Stimulated activated memory B cell treated with anti-CD40 and anti-IgM and Interleukin-4, amounts not matched to agents 10 μg/mL and 1 μg/mL and 100 μg/mL, for 72 hours (primary cell): ENCODE results near the gene NFX1.
A peak's percentile ranks its signal among the peaks of the same experiment; 100 is the strongest.
"Not testable (repeated sequence)": the region's sequence is repeated elsewhere in the genome, so short reads cannot be mapped to it uniquely, and the experiment has no call there.

Source experiments
- ATAC-seq: fragments of 150-1000 bp; cut with Tn5 transposase; 2 replicates; pipeline ENCODE4 v1.10.0; 2021
- H3K27ac Mint-ChIP-seq: one replicate; pipeline ENCODE4 v1.8.0; 2022; ENCODE audit warnings: mild to moderate bottlenecking, mixed read lengths
- H3K27me3 Mint-ChIP-seq: one replicate; pipeline ENCODE4 v1.8.0; 2022; ENCODE audit warnings: mixed read lengths
- H3K36me3 Mint-ChIP-seq: one replicate; pipeline ENCODE4 v1.8.0; 2022; ENCODE audit warnings: mixed read lengths
- H3K4me1 Mint-ChIP-seq: one replicate; pipeline ENCODE4 v1.8.0; 2022; ENCODE audit warnings: mixed read lengths
- H3K4me3 Mint-ChIP-seq: one replicate; pipeline ENCODE4 v1.8.0; 2022; ENCODE audit warnings: mild to moderate bottlenecking, moderate library complexity, mixed read lengths
- H3K9me3 Mint-ChIP-seq: one replicate; pipeline ENCODE4 v1.8.0; 2022; ENCODE audit warnings: mixed read lengths

The NFX1 gene

DNA sequence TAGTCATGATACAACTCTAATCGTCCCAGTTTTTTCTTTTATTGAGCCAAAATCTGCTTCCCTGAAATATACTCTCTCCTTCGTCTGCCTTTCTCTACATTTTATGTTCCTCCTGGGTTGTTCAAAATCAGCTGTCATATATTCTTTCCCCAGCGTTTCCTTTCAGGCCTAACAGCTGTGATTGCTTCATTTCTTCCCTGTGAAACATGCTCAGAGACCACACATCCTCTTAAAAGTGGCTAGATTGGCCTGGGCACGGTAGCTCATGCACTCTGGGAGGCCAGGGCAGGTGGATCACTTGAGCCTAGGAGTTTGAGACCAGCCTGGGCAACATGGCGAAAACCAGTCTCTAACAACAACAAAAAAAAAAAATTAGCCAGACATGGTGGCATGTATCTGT is 25.1 kb downstream of the NFX1 start:
- no peak overlapping the region for H3K4me3 Mint-ChIP-seq
- H3K9me3 Mint-ChIP-seq, result no peaks in the 10 kb centered on the region
- ATAC-seq, result no peak
- H3K27me3 Mint-ChIP-seq, result no peaks in the 10 kb centered on the region
- H3K4me1 Mint-ChIP-seq, result peaks cover under 1% of the 10 kb centered on the region
- peaks cover 68% of the 10 kb centered on the region for H3K36me3 Mint-ChIP-seq
- H3K27ac Mint-ChIP-seq, result no peak overlapping the region

DNA sequence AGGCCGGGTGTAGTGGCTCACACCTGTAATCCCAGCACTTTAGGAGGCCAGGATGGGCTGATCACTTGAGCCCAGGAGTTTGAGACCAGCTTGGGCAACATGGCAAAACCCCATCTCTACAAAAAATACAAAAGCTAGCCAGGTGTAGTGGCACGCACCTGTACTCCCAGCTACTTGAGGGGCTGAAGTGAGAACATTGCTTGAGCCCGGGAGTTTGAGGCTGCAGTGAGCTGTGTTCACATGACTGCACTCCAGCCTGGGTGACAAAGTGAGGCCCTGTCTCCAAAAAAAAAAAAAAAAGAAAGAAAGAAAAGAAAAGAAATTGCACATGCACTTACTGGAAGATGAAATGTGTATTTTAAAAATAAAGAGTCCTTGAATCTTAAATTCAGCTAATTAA is 26.8 kb downstream of the NFX1 start:
- not testable (repeated sequence) for H3K27ac Mint-ChIP-seq, H3K9me3 Mint-ChIP-seq, ATAC-seq, H3K4me3 Mint-ChIP-seq, H3K27me3 Mint-ChIP-seq, H3K4me1 Mint-ChIP-seq
- peaks cover 69% of the 10 kb centered on the region for H3K36me3 Mint-ChIP-seq

DNA sequence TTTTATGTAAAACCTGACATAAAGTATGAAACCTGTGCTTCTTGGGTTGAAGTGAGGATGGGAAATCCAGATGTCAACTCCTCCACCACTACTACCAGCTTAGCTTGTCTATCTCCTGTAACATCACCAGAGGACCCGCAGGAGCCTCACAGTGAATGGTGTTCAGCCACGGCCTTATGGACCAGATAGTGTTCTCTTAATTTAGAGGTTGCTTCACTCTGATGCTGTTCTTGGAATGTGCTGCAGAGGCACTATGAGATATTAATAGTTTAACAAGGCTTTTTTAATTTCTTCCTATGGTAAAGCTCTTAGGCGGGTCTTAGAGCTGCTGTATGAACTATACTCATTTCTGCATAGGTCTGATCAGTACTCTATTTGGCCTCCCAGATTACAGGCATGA is 27.9 kb downstream of the NFX1 start:
- no peak for ATAC-seq
- Mint-ChIP-seq H3K36me3 (peaks cover 69% of the 10 kb centered on the region), H3K27me3 (no peaks in the 10 kb centered on the region), H3K9me3 (no peaks in the 10 kb centered on the region), H3K4me1 (peaks cover 7% of the 10 kb centered on the region), H3K27ac (no peak overlapping the region), H3K4me3 (no peak overlapping the region)

DNA sequence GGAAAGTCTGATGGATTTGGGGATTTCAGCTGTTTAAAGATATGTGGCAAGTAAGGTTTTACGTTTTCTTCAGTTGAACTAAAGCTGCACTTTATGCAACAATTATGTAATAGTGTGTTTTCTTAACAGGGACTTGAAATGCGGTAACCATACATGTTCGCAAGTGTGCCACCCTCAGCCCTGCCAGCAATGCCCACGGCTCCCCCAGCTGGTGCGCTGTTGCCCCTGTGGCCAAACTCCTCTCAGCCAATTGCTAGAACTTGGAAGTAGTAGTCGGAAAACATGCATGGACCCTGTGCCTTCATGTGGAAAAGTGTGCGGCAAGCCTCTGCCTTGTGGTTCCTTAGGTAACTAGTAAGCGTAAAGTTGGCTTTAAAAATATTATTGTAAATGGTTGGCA is 28.5 kb downstream of the NFX1 start:
- Mint-ChIP-seq H3K4me3 (no peak overlapping the region), H3K36me3 (peaks cover 69% of the 10 kb centered on the region), H3K27me3 (no peaks in the 10 kb centered on the region), H3K4me1 (peaks cover 7% of the 10 kb centered on the region), H3K27ac (no peak overlapping the region), H3K9me3 (no peaks in the 10 kb centered on the region)
- no peak for ATAC-seq

DNA sequence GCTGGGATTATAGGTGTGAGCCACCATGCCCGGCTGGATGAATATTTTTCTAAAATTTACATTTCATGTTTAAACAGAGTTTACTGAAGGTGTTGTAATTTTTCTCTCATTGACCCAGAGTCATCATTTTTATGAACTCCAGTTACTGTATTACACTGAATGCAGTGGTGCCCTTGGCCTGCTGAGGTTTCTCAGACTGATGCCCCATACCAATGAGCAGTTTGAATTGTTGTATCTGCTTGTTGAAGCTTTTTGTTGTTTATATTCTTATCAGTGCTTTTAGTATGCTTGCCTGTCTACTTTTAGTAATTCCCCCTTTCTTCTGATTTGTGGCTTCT is 29.9 kb downstream of the NFX1 start:
- peaks cover 73% of the 10 kb centered on the region for H3K36me3 Mint-ChIP-seq
- ATAC-seq, result no peak
- H3K27me3 Mint-ChIP-seq, result no peaks in the 10 kb centered on the region
- H3K4me3 Mint-ChIP-seq, result no peak overlapping the region
- no peaks in the 10 kb centered on the region for H3K9me3 Mint-ChIP-seq
- peak overlapping the region; percentile 46 for H3K27ac Mint-ChIP-seq
- H3K4me1 Mint-ChIP-seq, result peaks cover 7% of the 10 kb centered on the region

DNA sequence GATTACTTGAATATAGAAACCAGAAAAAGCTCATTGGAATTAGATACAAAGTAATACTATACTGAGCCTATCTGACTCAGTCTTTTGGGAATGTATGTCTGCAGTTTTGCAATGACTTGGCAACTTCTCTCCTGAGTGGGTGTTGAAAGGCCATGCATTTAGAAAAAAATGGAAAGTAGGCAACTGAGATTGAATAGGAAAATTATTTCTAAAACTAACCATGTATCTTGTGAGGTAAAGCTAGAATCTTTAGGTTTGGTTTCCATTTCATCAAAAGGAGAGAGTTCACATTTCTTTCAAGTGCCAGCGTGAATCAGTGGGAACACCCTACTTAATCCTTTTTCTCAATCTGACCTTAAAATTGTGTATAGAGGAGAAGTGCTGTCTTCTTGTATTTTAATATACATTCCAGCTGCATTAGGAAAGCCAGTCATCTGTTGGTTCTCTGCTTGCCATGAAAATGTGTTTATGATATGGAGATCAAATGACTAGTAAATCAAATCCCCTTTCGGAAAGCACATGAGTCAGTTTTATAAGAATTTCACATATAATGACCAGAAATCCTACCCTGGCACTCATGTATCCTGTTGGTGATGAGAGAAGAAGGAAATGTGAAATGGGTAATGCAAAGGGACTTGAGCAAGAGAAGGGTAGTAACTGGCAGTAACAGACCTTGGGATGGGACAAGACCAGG is 30.4 kb downstream of the NFX1 start:
- Mint-ChIP-seq H3K27me3 (no peaks in the 10 kb centered on the region), H3K9me3 (no peaks in the 10 kb centered on the region), H3K4me1 (peaks cover 7% of the 10 kb centered on the region), H3K36me3 (peaks cover 72% of the 10 kb centered on the region), H3K27ac (peak overlapping the region; percentile 46), H3K4me3 (no peak overlapping the region)
- ATAC-seq, result no peak

DNA sequence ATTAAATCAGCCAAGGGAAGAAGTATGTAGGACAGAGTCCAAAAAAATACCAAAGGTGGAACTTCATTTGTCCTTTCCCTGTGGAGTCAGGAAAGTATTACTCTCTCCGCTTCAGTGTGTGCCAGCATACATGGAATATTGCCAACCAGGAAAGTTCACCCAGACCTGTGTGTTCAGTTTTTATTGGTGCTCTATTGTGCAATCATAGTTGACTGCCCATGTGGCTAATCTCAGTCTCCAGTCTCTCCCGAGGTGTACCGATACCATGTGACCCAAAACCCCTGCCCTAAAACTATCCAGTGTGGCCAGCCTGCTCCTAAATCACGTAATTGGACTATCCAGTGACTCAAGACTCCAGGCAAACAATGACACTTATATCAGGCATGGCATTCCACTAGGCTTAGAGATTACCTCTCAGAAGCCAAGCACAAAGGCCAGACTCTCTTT is 38.8 kb downstream of the NFX1 start:
- no peak overlapping the region for H3K27ac Mint-ChIP-seq
- no peaks in the 10 kb centered on the region for H3K4me1 Mint-ChIP-seq

DNA sequence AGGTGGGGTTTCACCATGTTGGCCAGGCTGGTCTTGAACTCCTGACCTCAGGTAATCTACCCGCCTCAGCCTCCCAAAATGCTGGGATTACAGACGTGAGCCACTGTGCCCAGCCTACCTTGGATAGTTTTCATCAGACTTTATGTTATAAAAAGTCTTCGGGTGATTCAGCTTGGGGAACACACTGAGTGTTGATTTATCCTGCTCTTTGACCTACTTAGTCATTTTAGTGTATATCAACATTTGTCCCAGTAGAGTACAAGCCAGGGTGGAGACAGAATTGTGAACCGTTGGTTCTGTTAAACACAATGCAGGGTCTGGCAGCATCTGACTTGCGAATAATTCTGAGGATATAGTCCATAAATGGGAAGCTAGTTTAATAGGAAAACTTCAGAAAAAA is 39.7 kb downstream of the NFX1 start:
- H3K27me3 Mint-ChIP-seq, result no peaks in the 10 kb centered on the region
- no peak for ATAC-seq
- no peaks in the 10 kb centered on the region for H3K9me3 Mint-ChIP-seq
- H3K4me3 Mint-ChIP-seq, result no peak overlapping the region
- H3K36me3 Mint-ChIP-seq, result peaks cover 70% of the 10 kb centered on the region
- no peak overlapping the region for H3K27ac Mint-ChIP-seq
- no peaks in the 10 kb centered on the region for H3K4me1 Mint-ChIP-seq

More for the DNA sequence above, 38.8 kb downstream of the NFX1 start:
- Mint-ChIP-seq H3K36me3 (peaks cover 73% of the 10 kb centered on the region), H3K4me3 (no peak overlapping the region), H3K27me3 (no peaks in the 10 kb centered on the region), H3K9me3 (no peaks in the 10 kb centered on the region)
- ATAC-seq, result no peak

DNA sequence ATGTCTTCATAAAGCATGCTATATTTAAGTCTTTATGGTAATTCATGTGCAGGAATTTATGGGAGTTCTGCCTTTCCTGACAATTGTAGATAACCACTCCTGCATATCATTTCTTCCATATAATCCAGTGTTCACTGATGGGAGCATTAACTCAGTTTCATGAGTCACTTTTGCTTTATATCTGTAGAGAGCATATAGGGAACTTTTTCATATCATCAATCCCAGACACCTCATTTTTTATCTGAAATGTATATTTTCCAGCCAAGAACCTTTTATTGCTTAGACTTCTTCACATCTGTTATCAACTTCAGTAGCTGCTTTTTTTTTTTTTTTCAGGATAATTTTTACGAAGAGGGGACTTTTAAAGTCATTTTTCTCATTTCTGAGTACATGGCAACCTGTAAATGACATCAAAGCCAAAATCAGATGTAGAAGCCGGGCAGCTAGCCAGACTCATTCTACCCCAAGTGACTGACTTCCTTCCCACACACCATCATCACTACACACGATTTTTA is 41.1 kb downstream of the NFX1 start:
- ATAC-seq, result no peak
- H3K36me3 Mint-ChIP-seq, result peaks cover 75% of the 10 kb centered on the region
- no peak overlapping the region for H3K4me3 Mint-ChIP-seq
- H3K27me3 Mint-ChIP-seq, result no peaks in the 10 kb centered on the region
- no peak overlapping the region for H3K27ac Mint-ChIP-seq
- H3K9me3 Mint-ChIP-seq, result no peaks in the 10 kb centered on the region
- H3K4me1 Mint-ChIP-seq, result no peaks in the 10 kb centered on the region

DNA sequence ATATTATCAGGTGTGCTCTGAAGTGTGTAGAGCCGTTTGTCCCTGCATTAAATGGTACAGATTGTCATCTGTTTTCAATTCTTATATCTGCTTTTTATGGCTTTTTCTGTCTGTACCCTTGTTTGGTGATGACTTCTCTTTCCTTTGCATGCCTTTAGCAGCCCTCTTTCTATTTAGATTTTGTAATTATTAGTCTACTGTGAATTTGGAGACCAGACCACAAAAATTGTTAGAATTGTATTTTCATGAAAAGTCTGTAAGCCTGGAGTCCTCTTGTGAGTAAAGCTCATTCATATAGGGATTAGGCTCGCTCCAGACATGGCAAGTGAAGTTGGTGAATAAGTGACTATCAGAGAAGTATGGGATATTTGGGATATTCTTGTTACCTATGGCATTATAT is 41.7 kb downstream of the NFX1 start:
- no peaks in the 10 kb centered on the region for H3K27me3 Mint-ChIP-seq
- H3K9me3 Mint-ChIP-seq, result no peaks in the 10 kb centered on the region
- H3K27ac Mint-ChIP-seq, result no peak overlapping the region
- H3K4me1 Mint-ChIP-seq, result no peaks in the 10 kb centered on the region
- peaks cover 75% of the 10 kb centered on the region for H3K36me3 Mint-ChIP-seq
- no peak overlapping the region for H3K4me3 Mint-ChIP-seq
- ATAC-seq, result no peak

DNA sequence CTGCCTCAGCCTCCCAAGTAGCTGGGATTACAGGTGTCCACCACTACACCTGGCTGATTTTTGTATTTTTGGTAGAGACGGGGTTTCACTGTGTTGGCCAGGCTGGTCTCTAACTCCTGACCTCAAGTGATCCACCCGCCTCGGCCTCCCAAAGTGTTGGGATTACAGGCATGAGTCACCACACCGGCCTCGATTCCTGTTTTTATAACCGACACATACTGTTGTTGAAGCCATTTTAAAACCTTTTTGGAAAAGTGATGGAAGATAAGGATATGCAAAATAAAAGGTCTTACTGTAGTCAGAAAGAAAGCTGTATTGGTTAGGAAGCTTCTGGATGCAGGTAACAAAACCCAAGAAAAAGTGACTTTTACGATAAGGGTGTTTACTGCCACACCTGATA is 42.6 kb downstream of the NFX1 start:
- ATAC-seq, H3K27ac Mint-ChIP-seq, H3K27me3 Mint-ChIP-seq, H3K4me1 Mint-ChIP-seq, H3K4me3 Mint-ChIP-seq, H3K9me3 Mint-ChIP-seq: not testable (repeated sequence)
- peaks cover 71% of the 10 kb centered on the region for H3K36me3 Mint-ChIP-seq

DNA sequence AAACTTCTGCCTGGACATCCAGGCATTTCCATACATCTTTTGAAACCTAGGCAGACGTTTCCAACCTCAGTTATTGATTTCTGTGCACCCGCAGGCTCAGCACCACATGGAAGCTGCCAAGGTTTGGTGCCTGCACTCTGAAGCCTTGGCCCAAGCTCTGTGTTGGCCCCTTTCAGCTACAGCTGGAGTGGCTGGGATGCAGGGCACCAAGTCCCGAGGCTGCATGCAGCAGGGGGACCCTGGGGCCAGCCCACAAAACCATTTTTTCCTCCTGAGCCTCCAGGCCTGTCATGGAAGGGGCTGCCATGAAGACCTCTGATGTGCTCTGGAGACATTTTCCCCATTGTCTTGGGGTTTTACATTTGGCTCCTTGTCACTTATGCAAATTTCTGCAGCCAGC is 49.9 kb downstream of the NFX1 start:
- Mint-ChIP-seq H3K36me3 (peaks cover 60% of the 10 kb centered on the region), H3K4me3 (no peak overlapping the region), H3K4me1 (no peaks in the 10 kb centered on the region), H3K27ac (no peak overlapping the region), H3K27me3 (no peaks in the 10 kb centered on the region), H3K9me3 (peaks cover 9% of the 10 kb centered on the region)
- no peak for ATAC-seq

DNA sequence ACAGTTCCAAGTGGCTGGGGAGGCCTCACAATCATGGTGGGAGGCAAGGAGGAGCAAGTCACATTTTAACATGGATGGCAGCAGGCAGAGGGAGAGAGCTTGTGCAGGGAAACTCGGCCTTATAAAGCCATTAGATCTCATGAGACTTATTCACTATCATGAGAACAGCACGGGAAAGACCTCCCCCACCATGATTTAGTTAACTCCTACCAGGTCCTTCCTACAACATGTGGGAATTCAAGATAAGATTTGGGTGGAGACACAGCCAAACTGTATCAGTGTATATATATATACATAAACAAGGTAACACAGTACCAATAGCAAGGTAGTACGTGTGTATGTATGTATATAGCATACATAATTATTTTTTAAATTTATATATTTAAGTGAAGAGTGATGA is 50.9 kb downstream of the NFX1 start:
- no peaks in the 10 kb centered on the region for H3K4me1 Mint-ChIP-seq
- peaks cover 9% of the 10 kb centered on the region for H3K9me3 Mint-ChIP-seq
- H3K27me3 Mint-ChIP-seq, result no peaks in the 10 kb centered on the region
- peaks cover 63% of the 10 kb centered on the region for H3K36me3 Mint-ChIP-seq
- ATAC-seq, result no peak
- H3K4me3 Mint-ChIP-seq, result no peak overlapping the region
- H3K27ac Mint-ChIP-seq, result no peak overlapping the region

DNA sequence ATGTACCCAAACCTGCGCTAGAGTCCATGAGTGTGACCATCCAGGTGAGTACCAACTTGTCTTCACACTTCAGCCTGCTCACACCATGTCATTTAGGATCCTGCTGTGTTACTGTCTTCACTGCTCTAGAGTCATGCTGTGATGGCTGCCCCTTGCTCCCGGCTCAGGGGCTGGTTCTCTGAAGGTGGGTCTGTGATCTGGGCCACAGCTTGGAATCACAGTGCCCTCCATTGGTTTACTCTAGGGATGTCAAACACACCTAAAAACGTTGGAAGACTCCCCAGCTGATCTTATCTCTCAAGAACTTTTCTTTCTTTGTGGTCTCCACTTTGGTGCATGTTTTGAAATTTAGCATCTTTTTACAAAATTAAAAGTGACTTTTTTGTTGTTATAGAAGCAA is 53.8 kb downstream of the NFX1 start:
- Mint-ChIP-seq H3K27ac (no peak overlapping the region), H3K27me3 (no peaks in the 10 kb centered on the region), H3K36me3 (peaks cover 76% of the 10 kb centered on the region), H3K4me1 (no peaks in the 10 kb centered on the region), H3K9me3 (peaks cover 7% of the 10 kb centered on the region), H3K4me3 (no peak overlapping the region)
- ATAC-seq, result no peak

DNA sequence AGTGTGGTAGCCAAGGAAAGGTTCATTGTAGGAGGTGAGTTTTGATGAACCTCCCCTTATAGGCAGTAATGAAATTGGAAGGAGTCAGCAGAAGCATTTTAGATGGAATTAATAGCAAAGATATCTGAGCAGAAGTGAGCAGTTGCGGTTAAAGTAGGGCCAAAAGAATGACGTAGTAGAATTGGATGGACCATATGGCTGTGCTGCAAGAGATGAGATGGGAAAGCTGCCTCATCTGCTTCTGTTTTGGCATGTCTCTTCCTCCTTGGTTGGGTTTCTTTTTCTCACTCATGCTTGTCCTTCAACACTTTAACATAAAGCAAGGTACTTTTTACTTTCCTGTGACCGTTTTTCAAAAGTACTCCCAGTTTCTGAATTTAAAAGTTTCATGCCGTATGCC is 56.2 kb downstream of the NFX1 start:
- H3K27me3 Mint-ChIP-seq, result no peaks in the 10 kb centered on the region
- H3K9me3 Mint-ChIP-seq, result no peaks in the 10 kb centered on the region
- peaks cover 59% of the 10 kb centered on the region for H3K36me3 Mint-ChIP-seq
- no peak for ATAC-seq
- no peaks in the 10 kb centered on the region for H3K4me1 Mint-ChIP-seq
- H3K4me3 Mint-ChIP-seq, result no peak overlapping the region
- peak overlapping the region; percentile 13 for H3K27ac Mint-ChIP-seq

DNA sequence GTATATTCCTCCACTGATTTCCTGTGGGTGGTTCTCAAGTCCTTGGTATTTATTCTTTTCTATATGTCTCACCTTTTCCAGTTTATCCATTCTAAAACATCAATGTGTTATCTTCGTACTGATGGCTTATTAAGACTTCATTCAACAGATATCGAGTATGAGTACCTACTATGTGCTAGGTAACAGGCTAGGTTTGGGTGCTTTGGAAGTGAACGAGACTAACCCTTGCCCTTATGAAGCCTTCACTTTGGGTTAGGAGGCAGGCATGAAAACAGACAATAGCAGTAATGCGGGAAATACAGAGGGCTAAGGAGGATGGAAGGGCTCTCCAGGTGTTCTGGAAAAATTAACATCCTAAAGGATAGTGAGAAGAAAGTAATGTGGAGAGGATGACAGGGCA is 58.7 kb downstream of the NFX1 start:
- H3K4me1 Mint-ChIP-seq, result no peaks in the 10 kb centered on the region

More for the DNA sequence above, 58.7 kb downstream of the NFX1 start:
- no peak for ATAC-seq
- Mint-ChIP-seq H3K36me3 (peaks cover 73% of the 10 kb centered on the region), H3K4me3 (no peak overlapping the region), H3K27me3 (no peaks in the 10 kb centered on the region), H3K9me3 (no peaks in the 10 kb centered on the region), H3K27ac (no peak overlapping the region)
